ENCODE measurements around the gene CD164.
"Not testable (repeated sequence)": the region's sequence is repeated elsewhere in the genome, so short reads cannot be mapped to it uniquely, and the experiment has no call there.

The CD164 gene

GRCh38 chr6:109339906-109340678 lies 42.2 kb downstream of the CD164 start:
- no peaks in the 10 kb centered on the region for H3K36me3 ChIP-seq
- no peaks in the 10 kb centered on the region for H3K27me3 ChIP-seq (ENCODE audit: insufficient read depth, low read depth, severe bottlenecking)
- no peak overlapping the region for H3K27ac ChIP-seq
- DNase-seq, result no peak
- no peak overlapping the region for H3K4me3 ChIP-seq (ENCODE audit: low read depth, low read length)
- no peaks in the 10 kb centered on the region for H3K9me3 ChIP-seq (ENCODE audit: severe bottlenecking)
- TF ChIP-seq CTCF (IDR thresholded peaks at IDR 0.05; ENCODE audit: low read depth, low read length), result no peak

- H3K36me3 ChIP-seq, result no peaks in the 10 kb centered on the region
- H3K27me3 ChIP-seq (ENCODE audit: insufficient read depth, low read depth, severe bottlenecking), result no peaks in the 10 kb centered on the region
- H3K9me3 ChIP-seq (ENCODE audit: severe bottlenecking), result no peaks in the 10 kb centered on the region
- DNase-seq, result no peak
- TF ChIP-seq CTCF (IDR thresholded peaks at IDR 0.05; ENCODE audit: low read depth, low read length), result no peak
- H3K27ac ChIP-seq, result no peak overlapping the region
- H3K4me3 ChIP-seq (ENCODE audit: low read depth, low read length), result no peak overlapping the region
These were observed 45.9 kb downstream of the CD164 start for GRCh38 chr6:109336221-109336961.

GRCh38 chr6:109333870-109334269 lies 48.4 kb downstream of the CD164 start:
- H3K9me3 ChIP-seq (ENCODE audit: severe bottlenecking); H3K27ac ChIP-seq; H3K27me3 ChIP-seq (ENCODE audit: insufficient read depth, low read depth, severe bottlenecking); H3K4me3 ChIP-seq (ENCODE audit: low read depth, low read length); H3K36me3 ChIP-seq; DNase-seq: not testable (repeated sequence)

GRCh38 chr6:109332748-109333147 lies 49.5 kb downstream of the CD164 start:
- TF ChIP-seq CTCF (IDR thresholded peaks at IDR 0.05; ENCODE audit: low read depth, low read length), result no peak
- H3K27me3 ChIP-seq (ENCODE audit: insufficient read depth, low read depth, severe bottlenecking), result no peaks in the 10 kb centered on the region
- no peak overlapping the region for H3K4me3 ChIP-seq (ENCODE audit: low read depth, low read length)
- H3K9me3 ChIP-seq (ENCODE audit: severe bottlenecking), result no peaks in the 10 kb centered on the region
- no peak for DNase-seq
- H3K27ac ChIP-seq, result no peak overlapping the region
- no peaks in the 10 kb centered on the region for H3K36me3 ChIP-seq

- TF ChIP-seq CTCF (IDR thresholded peaks at IDR 0.05; ENCODE audit: low read depth, low read length), result no peak
- Histone ChIP-seq H3K9me3 (ENCODE audit: severe bottlenecking) (no peaks in the 10 kb centered on the region), H3K4me3 (ENCODE audit: low read depth, low read length) (no peak overlapping the region), H3K36me3 (no peaks in the 10 kb centered on the region), H3K27me3 (ENCODE audit: insufficient read depth, low read depth, severe bottlenecking) (no peaks in the 10 kb centered on the region), H3K27ac (no peak overlapping the region)
- no peak for DNase-seq
These were observed 51.2 kb downstream of the CD164 start for GRCh38 chr6:109331081-109331480.

GRCh38 chr6:109330263-109330662 lies 52.0 kb downstream of the CD164 start:
- H3K4me3 ChIP-seq (ENCODE audit: low read depth, low read length), result no peak overlapping the region
- H3K9me3 ChIP-seq (ENCODE audit: severe bottlenecking), result no peaks in the 10 kb centered on the region
- H3K27ac ChIP-seq, result no peak overlapping the region
- no peak for TF ChIP-seq CTCF (IDR thresholded peaks at IDR 0.05; ENCODE audit: low read depth, low read length)
- no peaks in the 10 kb centered on the region for H3K27me3 ChIP-seq (ENCODE audit: insufficient read depth, low read depth, severe bottlenecking)
- no peaks in the 10 kb centered on the region for H3K36me3 ChIP-seq
- no peak for DNase-seq
